HG02970 (cell line): ENCODE data around the gene PECR.
A peak's percentile ranks its signal among the peaks of the same experiment; 100 is the strongest.
"Not testable (repeated sequence)": the region's sequence is repeated elsewhere in the genome, so short reads cannot be mapped to it uniquely, and the experiment has no call there.

ENCODE experiments used
- ATAC-seq: cut with Tn5 transposase; IDR thresholded peaks from one replicate; pipeline ENCODE4 v1.9.1; 2021; ENCODE audit warnings: mild to moderate bottlenecking, moderate library complexity, moderate number of reproducible peaks; ENCODE audit not compliant: unreplicated experiment, low FRiP score

Gene PECR

DNA sequence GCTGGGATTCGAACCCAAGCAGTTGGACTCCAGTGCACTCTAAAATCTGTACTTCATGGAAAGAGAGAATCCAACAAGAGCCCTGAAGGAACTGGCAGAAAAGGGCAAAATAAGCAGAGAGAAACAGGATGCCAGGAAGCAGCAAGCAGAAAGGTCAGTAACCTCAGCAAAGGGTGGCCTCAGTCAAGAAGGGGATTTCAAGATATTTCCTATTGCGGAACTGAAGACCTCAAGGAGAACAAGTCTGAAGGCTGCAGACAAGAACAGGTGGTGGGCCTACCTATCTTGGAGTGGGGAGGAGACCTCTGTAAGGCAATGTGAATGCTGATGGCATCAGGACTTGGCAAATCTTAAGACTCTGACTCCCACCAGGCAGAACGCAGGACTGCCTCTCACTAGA lies 48.2 kb downstream of the PECR start:
- ATAC-seq, result no peak

DNA sequence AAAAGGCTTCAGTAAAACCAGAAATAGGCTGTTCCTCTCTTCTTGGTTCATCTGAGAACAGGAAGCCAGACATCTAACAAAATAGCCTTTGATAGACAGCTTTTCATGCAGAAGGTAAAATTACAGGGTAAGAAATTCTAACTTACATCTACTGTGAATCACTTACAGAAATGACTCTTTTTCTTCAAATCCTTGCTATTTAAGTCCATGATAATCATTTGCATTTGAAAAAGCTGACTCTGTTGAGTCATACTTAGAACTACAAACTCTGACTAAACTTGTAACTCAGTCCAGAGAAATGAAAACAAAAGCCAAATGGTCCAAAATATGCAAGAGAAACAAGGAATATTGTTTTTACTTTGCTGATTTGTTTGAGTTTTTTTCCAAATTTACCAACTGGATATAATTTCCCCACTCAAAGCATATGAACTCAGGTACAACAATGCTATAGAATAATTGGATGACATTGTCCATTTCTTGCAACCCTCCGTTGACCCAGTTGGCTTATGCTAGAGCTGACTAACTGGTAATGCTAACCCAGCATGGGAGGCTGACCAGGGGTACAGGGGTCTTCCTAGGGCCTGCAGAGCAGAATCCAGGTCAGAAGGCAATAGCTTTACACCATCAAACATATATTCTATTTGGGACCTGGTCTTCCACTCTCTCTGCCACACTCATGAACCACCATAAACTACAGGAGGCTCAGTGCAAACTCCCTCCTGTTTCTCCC lies 49.5 kb downstream of the PECR start:
- peak; percentile 64 for ATAC-seq

DNA sequence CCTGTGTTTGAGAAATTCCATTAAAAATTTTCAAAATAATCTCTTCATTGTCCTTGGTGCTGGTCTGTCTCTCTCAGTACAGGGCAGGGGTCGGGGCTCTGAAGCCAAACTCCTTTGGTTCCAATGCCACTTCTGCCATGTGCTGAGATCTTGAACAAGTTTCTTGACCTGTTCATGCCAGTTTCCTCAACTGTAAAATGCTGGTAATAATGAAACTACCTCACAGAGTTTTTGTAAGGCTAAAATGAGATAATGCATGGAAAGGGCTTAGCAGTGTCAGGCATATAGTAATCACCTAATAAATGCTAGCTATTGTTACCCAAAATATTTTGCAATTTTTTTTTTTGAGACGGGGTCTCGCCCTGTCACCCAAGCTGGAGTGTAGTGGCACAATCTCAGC lies 51.4 kb downstream of the PECR start:
- no peak for ATAC-seq

DNA sequence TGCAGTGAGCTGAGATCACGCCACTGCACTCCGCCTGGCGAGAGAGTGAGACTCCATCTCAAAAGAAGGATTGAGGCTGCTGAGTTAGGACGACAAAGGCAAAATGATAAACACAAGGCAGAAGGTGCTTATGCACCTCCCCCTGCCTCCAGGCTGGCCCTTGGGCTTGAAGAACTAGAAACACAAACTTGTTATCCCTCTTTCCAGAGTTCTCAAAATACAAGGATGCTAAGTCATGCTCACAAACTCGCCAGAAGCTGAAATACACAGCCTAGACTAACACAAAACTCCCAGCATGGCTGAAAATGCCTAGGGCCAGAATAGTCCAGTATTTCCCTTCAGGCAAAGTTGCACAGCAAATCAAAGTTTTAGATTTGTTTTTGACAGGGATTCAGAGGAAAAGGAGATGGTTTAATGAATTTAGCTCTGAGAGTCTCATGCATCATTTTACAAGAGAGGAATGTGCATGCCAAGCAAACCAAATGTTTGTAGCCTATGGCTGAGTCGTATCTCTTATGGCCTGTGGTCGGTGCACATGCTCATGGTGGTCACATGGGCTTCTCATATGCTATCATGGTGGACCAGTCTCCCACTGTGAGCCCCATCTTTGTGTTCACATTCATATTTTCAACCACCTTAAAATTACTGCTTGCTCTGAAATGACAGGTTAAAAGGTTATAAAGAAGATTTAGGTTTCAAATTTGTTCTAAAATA lies 52.0 kb downstream of the PECR start:
- no peak for ATAC-seq

DNA sequence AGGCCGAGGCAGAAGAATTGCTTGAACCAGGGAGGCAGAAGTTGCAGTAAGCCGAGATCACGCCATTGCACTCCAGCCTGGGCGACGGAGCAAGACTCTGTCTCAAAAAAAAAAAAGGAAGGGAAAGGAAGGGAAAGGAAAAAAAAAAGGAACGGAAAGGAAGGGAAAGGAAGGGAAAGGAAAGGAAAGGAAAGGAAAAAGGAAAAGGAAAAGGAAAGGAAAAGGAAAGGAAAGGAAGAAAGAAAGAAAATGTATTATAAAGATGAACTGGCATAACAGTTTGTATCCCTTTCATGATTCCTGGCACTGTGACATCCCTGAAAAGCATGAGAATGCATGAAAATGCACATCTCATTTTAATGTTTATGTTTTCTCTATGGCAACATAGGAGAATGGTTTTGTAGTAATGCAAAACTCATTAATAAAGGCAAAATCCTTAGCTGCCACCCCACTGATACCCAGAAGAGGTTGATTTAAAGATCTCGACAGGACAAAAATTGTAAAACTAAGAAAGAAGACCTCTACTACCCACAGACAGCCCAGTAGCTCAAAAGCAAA lies 56.8 kb downstream of the PECR start:
- ATAC-seq, result no peak

DNA sequence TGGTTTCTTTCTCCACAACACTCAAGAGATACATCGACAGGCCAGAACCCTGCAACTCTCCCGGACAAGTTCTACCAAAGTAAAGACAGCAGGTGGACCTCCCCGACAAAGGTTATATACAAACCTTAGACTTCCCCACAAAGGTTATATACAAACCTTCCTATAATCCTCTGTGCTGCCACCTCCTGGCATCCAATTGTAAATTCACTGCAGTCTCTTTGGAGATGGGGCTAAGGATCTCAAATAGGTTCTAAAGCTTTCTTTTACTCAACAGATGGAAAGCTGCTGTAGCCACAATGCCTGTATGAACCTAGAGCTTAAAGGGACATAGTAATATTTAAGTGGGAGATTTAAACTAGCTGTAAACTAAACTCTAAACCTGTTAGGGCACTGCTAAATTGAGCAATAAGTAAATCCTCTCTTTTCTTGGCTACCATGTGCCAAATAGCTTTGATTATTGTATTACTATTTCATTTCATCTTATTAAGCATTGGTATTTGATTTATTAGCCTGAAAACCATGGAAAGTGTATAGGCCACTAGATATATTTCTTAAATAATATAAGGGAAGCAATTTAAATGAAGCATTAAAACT lies 58.5 kb downstream of the PECR start:
- peak; percentile 55 for ATAC-seq

DNA sequence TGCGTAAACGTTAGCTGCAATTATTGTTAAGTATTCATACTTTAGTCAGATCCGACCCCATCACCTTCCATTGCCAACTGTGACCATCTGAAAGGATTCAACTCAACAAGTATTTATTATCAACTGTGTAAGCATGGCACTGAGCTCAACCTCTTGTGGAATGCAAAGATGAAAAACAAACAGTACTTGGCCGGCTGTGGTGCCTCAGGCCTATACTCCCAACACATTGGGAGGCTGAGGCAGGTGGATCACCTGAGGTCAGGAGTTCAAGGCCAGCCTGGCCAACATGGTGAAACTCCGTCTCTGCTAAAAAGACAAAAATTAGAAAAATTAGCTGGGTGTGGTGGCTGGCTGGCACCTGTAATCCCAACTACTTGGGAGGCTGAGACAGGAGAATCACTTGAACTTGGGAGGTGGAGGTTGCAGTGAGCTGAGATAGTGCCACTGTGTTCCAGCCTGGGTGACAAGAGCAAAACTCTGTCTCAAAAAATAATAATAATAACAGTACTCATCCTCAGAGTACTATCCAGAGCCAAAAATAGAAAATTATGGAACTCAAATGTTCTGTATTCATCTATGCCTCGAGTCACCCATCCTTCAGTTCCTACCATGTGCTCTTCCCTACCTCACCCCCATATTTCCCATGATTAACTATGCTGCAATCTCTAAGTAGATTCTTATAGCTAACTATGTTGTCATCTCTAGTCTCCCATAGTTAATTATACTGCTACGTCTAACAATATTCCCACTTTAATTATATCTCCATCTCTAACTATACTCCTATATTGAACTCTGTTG lies 59.6 kb downstream of the PECR start:
- ATAC-seq, result no peak

DNA sequence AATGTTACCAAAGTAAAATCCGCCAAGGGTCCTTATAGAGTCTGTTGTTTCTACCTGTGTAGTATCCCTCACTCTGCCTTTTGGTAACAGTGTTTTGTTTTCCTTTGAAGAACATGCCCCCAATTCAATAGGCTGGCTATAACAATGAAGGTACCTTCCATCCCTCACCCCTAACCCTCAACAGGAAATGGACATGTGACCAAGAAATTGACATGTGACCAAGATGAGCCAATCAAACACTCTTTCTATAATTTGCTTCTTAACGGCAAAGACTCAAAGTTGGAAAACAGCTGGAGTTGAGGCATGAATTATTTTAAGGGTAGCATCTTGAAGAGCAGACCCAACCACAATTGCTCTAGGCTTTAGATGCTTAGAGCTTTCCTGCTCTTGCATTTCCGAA lies 62.9 kb downstream of the PECR start:
- no peak for ATAC-seq

DNA sequence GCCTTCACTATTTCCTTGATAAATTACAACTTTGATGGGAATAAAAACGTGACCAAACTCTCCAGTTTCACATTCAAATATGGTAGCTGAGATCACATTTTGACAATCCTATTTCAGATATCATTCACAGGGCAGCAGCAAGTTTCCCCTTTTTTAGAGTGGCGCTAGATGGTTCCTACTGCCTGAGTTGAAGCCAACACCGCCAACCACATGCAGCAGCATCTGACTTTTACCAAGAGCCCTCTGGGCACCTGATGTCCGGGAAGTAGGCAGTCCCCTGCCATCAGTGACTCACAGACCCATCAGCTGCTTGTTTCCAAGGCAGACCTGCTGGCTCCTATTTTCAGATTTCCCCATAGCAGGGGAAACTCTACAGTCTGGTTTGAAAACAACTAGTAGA lies 64.2 kb downstream of the PECR start:
- ATAC-seq, result no peak

DNA sequence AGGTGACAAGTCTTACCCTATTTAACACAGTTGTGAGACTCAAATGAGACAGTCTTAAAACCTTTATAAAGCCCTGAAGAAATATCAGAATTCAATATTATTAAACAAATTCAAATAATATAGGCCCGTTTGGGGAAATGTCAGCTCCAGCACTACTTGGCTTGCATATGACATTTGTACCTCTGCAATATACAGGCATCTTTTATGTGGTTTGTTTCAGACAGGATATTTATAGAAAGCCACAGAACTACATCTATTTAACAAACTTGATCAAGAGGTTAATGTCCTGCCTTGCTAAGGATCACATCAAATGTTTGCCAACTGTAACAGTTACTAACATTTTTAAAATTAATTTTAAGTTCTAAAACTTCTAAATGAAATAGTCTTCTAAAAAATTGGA lies 65.0 kb downstream of the PECR start:
- no peak for ATAC-seq

DNA sequence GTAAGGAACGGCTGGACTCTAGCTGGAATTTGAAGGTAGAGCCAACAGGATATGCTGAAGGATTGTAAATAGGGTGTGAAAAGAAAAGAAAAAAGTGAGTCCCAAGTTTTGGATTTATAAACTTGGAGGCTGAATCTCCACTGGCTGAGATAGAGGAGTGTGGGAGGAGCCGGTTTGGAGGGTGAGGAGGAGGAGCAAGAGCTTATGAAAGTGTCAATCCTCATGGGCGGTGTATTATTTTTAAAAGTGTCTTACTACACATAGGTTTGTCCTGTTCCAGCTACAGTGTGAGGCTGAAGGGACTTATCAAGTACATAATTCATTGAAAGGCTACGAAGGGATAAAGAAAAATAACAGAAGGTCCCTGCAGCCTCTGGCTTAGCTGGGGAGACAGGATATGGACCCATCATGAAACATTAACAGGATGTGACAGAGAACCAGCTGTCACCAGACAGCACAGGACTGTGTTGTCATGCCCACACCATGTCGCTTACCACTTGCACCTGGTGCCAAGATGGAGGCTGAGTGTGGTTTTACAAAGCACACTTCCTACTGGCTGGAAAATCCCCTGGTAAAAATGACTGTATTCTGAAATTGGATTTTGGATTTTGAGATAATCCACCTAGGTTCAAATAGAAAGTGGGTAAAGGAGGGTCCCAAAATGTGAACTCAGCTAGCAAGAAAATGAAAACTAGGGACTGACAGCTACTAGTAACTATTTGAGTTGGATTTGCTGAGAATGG lies 65.7 kb downstream of the PECR start:
- ATAC-seq, result peak; percentile 78

DNA sequence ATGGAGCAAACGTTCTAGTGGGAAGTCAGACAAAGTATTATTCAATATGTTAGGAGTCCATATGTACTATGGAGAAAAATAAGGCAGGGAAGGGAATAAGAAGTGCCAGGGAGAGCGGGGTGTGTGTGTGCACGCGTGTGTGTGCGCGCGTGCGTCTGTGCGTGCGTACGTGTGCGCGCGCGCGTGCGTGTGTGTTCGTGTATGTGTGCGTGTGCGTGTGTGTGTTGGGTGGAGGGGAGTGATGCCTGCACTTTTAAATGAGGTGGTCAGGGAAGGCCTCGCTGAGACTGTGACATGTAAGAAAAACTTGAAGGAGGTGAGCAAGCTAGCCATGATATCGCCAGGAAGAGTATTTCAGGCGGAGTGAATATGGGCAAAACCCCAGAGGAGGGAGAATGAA lies 66.6 kb downstream of the PECR start:
- no peak for ATAC-seq

DNA sequence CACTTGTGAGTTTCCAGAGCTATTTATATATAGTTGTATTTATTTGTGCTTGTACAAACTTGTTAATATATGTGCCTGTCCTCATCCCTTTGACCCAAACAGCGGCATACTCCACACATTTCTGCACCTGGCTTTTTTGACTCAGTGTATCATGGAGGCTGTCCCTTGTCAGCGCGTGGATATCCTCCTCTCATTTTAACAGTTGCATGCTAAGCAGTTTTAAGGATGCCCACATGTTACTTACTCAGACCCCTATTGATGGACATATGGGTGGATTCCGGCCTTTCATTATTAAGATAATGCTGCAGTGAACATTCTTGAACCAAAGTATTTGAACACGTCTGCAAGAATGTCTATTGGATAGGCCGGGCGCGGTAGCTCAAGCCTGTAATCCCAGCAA lies 67.6 kb downstream of the PECR start:
- no peak for ATAC-seq

DNA sequence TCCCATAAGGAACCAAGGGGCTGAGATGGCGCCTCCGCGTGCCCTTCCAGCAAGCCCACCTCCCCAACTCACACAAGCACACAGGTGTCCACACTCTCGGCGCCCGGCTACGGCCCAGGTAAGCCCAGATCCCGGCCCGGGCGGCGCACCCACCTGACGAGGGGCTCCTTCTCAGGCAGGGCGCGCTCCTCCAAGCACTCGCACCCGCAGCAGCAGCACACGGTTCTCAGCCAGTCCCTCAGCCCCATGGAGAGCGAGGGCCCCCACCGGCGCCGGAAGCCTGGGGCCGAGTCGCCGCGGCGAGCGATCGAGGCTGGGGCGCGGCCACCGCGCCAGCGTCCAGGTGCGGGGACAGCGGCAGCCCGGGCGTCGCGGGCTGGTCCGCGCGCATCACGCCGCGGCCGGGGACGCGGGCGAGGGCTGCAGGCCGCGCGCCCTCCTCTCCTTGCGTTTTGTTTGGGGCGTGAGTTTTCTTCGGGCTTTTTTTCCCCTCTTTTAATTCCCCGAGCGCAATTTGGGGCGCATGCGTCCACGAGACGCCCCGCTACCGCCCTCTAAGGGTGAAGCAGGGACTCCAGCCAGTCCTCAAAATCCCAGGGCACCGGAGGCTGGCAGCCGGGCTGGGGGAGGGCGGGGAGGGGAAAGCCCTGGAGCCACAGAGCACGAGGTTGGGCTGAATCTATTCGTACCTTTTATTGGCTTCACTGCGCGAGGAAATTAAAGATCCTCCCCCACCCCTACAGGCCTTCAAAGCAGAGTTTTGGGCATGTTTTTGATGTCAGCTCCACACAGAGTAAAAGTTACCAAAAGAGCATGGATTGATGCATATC lies 68.3 kb downstream of the PECR start, which contains the start of gene MREG:
MREG (minus strand) TSS at position 472 of the 830 bp plus-strand sequence; CDS start at position 248, 224 bp downstream.
- peak; percentile 46 for ATAC-seq

DNA sequence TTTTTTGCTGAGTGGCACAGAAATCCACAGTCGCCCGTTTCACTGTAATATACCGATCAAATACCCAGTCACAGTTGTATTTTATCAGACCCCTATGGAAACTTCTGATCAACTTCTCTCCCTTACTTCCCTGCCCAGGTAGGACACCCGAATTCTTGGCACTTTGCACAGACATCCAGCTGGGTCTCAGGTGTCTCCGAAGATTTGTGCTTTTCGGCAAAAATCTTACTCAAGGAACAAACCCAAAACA lies 68.9 kb downstream of the PECR start:
- ATAC-seq, result no peak

DNA sequence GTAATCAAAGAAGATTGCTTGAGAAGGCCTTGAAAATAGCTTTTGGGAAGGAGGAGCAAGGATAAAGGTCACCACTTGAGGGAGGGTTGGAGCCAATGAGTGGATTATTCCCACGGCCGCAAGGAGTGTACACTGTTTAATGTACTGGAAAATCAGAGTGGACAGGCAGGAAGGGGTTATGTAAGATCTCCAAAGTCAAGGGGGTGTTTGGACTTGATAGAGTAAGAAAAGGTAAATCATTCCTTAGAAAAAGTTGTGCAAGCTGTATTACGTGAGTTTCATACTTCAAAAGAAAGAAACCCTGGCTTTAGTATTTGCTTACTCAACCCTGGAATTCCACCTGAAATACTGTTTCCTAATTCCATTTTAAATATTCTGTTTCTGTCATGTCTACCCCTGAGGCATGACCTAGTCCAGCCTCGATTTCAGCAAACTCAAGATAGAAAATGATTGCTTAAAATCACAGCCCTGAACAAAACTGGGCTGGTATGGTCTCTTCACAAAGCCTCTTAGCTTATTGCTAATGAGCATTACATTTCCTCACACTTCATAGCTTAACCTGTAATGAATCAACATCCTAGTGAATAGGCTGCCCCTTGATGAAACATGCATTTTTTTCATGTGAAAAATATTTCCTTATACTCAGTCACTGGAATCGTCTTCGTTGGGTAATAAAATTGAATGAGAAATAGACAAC lies 69.3 kb downstream of the PECR start:
- ATAC-seq, result no peak

DNA sequence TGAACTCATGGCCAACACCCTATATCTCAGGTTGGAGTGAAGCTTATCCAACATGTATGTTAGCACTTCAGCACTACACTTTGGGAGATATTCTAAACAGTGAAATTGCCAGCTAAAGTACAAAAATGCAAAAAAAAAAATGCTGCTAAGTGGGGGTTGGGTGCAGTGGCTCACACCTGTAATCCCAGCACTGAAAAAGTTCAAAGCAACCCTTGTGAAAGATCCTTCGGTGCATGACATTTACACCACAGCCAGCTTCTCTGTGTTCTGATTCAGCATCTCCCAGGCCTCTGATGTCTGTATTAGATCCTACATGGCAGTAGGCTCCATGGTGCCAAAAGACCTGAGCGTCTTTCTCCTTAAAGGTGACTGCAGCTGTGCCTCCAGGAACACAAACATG lies 72.4 kb downstream of the PECR start:
- ATAC-seq, result not testable (repeated sequence)

DNA sequence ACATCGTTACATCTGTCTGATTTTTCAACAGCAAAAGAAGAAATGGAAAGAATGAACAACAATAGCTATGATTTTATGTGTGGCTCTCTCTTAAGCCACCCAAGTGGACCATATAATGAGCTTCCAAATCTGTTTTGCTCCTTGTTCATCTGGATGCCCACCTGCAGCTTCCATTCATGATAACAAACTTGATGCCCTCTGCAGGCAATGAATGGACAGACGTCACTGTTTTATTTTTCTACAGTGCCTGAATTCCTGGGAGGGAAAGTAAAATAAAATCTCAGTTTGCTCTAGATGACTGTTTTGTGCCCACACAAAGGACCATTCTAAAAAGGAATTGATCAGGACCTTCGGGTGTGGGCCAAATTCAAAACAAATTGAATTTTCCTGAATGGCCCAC lies 73.2 kb downstream of the PECR start:
- ATAC-seq, result no peak

DNA sequence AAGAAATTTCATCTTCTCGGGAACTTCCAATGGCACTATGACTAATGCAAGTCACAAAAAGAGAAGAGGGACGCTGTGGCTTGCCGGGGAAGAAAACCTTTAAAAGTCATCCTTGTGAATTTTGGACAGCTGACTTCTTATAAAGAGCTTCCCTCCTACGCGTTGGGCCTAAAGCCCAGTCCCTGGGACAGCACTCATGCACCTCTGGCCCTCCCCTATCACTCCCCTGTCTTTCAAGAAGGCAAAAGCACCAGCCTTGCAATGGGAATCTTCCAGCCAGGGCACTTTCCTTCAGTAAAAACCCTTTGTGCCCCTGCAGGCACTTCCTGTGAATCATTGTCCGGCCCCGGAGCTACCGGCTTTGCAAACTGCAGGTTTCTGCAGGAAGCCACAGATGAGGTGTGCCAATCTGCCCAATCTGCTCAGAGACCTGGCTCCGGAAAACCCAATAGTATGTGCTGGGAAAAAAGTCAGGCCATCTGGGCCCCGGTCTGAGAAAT lies 75.4 kb downstream of the PECR start:
- no peak for ATAC-seq
